SJSA1 (cell line): ENCODE results near the gene PLK3. TPM values are rescaled to one million over a fixed set of nuclear protein-coding genes. Genes with fewer than 3 reads are reported as not detected.

ENCODE experiments used
- total RNA-seq: library from RNA; depleted of rRNA; stranded (reverse); fragments of >200 nt; shearing (Covaris generic); gene quantifications from 2 replicates; pipeline ENCODE4 v1.2.3, GENCODE V29; 2014; rRNA removed

The PLK3 gene
- total RNA-seq, 1 experiment from 2014 or later, result 7.0 TPM

Other genes starting within 250 kb of the PLK3 start
- gene TMEM53, start 125.9 kb upstream of the PLK3 start, total RNA-seq, result 1.6 and 17.2 TPM in 2 replicates
- gene ARMH1, start 125.7 kb upstream of the PLK3 start, total RNA-seq, result not detected in 2 replicates
- not detected in 2 replicates for gene RNU5D-1, start 69.2 kb upstream of the PLK3 start, total RNA-seq
- 74.7 and 82.1 TPM in 2 replicates for gene KIF2C, start 60.5 kb upstream of the PLK3 start, total RNA-seq
- gene RPS8, start 24.8 kb upstream of the PLK3 start, total RNA-seq, result 1,737 and 1,982 TPM in 2 replicates
- not detected in 2 replicates for gene BEST4, start 12.2 kb upstream of the PLK3 start, total RNA-seq
- gene DYNLT4, start 7.0 kb downstream of the PLK3 start, total RNA-seq, result not detected in 2 replicates
- gene BTBD19, start 8.1 kb downstream of the PLK3 start, total RNA-seq, result 0.81 and 4.0 TPM in 2 replicates
- gene PTCH2, start 42.9 kb downstream of the PLK3 start, total RNA-seq, result 1.0 and 1.5 TPM in 2 replicates
- 66.5 and 67.4 TPM in 2 replicates for gene EIF2B3, start 186.2 kb downstream of the PLK3 start, total RNA-seq
- 16.4 and 30.4 TPM in 2 replicates for gene HECTD3, start 210.9 kb downstream of the PLK3 start, total RNA-seq
- 91.3 and 114 TPM in 2 replicates for gene UROD, start 211.9 kb downstream of the PLK3 start, total RNA-seq